GM19099 (cell line): ENCODE results near the gene PLXND1.

ENCODE experiments used
- POLR2A ChIP-seq: IDR thresholded peaks from 3 replicates; pipeline ENCODE4 v1.6.1; 2011; ENCODE audit warnings: low read depth; ENCODE audit not compliant: insufficient read length; ENCODE audit errors: extremely low read depth

Gene PLXND1

DNA sequence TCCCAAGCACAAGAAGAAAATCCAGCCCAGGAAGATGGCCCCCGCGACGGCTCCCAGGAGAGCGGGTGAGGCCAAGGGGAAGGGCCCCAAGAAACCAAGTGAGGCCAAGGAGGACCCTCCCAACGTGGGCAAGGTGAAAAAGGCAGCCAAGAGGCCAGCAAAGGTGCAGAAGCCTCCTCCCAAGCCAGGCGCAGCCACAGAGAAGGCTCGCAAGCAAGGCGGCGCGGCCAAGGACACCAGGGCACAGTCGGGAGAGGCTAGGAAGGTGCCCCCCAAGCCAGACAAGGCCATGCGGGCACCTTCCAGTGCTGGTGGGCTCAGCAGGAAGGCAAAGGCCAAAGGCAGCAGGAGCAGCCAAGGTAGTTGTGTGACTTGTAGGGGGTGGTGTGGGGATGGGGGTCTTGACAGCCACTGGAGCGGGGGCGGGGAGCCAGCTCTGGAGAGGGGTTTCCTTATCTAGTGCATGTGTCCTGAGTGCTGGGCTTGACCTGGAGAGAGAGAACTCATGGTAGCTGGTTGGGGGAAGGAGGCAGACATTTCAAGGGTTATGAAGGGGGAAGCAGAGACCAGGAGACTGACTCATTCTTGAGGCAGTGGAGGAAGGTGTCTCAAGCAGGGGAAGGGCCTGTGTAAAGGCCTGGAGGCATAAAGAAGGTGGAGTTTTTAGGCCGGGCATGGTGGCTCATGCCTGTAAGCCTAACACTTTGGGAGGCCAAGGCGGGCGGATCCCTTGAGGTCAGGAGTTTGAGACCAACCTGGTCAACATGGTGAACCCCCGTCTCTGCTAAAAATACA is 57.3 kb downstream of the PLXND1 start:
- no peak for TF ChIP-seq POLR2A

DNA sequence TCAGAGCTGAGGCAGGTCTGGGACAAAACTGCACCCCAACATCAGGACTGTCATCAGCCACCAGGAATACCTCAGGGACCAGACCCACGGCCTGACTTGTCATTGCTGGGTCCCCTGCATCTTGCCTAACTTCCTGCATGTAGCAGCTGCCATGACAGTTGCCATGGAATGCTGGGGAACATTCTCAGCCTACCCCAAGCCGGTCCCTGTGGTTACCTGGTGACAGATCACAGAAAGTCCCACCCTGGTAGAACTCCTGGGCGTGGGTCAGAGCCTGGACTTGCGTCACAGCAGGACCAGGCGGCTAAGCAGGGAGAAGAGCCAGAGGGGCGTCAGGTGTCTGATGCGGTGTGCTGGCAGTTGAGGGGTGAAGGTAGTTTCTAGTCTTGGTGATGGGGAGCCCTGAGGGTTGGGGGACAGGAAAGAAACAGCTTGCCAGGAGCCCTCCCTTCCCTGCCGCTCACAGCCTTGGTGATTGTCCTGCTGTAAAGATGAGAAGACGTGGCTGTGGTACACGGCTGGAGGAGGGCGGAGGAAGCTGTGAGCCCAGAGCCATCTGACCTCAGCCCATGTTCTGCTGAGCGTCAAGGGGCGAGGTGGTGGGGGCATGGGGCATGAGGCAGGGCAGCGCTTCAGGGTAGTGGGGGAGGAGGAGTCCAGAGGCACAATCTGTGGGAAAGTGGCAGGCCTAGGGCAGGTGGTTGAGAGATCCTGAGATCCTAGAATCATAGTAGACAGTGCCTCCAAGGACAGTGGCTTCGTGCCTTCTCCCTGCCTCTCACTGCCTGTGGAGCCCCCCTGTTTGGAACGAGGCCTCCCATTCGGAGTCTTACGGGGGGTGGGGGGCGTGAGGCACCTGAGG is 58.1 kb downstream of the PLXND1 start:
- no peak for TF ChIP-seq POLR2A

DNA sequence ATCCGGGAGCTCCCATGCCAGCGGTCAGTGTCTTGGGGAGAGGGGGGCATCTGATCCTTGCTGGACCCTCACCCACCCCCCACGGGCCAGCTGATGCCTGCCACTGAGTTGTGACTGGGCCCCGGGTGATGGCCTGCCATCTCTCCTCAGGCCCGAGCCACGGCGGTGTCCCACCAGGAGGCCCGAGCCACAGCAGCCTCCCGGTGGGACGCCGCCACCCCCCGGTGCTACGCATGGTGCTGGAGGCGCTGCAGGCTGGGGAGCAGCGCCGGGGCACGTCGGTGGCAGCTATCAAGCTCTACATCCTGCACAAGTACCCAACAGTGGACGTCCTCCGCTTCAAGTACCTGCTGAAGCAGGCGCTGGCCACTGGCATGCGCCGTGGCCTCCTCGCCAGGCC is 59.2 kb downstream of the PLXND1 start:
- no peak for TF ChIP-seq POLR2A

DNA sequence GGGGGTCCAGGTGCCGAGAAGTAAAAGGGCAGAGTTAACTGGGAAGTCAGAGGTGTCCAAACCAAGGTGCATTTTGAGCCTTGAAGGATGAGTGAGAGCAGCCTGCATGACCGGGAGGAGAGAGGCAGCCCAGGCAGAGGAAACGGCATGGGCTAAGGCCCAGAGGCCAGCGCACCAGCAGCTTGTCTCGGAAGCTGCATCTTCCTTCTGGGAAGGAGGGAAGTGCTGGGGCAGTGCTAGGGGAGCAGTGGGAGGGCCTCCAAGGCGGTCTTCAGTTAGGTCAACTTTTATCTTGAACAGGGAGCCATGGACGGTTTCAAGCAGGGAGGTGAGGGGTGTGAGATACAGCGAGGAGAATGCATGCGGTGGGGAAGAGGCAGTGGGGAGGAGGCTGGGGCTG is 62.5 kb downstream of the PLXND1 start:
- TF ChIP-seq POLR2A = no peak

DNA sequence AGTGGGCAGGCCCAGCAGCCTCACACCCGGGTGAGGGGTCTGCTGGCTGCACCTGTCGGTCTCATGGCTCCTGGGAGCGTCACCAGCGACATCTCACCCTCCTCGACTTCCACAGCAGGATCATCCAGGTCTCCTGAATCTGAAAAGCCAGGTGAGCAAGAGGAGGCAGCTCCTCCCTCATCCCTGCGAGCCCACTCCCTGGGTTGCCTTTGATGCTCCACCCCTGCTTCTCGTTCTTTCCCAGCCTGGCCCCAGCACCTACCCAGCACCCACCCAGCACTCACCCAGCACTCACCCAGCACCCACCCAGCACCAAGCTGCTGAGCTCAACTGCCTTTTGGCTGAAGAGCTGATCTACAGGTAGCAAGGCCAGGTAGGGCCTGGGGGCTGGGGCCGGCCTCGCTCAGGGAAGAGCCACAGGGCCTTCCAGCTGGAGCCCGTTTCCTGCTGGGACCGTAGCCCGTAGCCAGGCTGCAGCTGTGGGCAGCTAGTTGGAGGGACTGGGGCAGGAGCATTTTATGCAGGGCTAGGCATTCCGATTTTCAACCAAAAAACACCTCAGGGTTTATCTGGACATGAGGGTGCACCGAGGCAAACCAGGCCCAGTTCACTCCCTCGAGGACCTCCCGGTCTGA is 63.2 kb downstream of the PLXND1 start, which contains the start of gene H1-8:
Gene H1-8 (plus strand): TSS at position 20 of the 635 bp plus-strand sequence. CDS start 44 bp downstream, at position 64.
- TF ChIP-seq POLR2A = no peak

DNA sequence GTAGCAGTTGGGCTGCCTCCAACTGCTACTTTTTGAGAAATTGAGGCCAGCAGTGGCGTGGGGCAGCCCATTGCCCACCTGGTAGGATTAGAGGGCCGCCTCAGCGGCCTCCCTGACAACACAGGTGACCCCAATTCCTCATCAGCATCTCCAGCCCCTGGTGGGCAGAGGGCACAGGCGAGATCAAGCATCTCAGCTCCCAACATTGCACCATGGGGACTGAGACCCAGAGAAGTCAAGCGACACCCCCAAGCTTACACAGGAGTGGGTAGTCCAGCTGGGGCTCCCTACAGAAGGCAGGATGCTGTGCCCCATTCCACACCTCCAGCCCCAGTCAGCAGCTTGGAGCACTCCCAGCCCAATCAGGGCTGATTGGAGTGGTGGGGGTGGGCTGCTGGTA is 63.7 kb downstream of the PLXND1 start:
- no peak for TF ChIP-seq POLR2A

DNA sequence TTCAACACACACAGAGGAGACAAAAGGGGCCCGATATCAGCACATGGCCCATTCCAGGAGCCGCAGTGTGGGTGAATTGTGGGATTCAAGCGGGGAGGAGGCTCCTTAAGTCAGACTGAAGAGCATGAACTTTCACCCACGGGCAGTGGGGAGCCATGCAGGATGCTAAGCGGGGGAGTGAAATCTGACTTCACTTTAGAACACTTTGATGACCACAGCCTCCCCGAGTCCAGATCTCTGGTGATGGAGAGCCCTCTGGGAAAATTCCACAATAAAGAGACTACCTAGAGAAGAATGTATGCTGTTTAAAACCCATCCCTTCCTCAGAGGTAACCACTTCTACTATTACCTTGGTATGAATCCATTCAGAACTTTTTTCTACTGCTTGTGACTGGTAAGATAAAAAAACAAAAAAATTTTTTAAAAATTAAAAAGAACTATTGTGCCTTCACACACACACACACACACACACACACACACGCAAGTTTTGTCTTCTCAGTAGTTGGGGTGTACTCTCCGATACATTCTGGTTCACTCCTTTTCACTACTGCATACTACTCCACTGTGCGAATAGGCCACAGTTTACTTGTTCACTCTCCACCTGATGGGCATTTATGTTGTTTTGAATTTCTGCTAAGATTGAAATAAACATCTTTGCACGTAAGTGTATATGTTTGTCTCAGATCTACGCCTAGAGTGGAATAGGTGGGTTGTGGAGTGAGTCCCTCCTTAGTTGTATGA is 65.5 kb downstream of the PLXND1 start:
- no peak for TF ChIP-seq POLR2A

DNA sequence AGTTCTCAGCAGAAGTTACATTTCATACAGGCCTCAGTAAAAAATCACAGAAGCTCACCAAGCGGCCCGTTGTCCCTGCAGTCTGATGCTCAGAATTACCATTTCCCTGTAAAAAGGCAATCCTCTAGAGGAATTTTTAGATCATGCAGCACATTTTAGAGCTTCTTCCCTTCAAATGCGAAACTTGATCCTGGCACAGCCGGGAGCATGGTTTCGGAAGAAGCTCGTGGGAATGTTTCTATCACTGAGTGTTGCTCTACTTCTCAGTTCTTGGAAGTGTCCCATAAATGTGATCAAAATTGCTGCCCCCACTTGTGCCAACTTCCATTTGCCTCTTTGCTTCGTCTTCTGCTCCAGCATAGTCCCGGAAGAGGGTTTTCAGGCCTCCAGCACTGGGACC is 67.3 kb downstream of the PLXND1 start:
- no peak for TF ChIP-seq POLR2A

DNA sequence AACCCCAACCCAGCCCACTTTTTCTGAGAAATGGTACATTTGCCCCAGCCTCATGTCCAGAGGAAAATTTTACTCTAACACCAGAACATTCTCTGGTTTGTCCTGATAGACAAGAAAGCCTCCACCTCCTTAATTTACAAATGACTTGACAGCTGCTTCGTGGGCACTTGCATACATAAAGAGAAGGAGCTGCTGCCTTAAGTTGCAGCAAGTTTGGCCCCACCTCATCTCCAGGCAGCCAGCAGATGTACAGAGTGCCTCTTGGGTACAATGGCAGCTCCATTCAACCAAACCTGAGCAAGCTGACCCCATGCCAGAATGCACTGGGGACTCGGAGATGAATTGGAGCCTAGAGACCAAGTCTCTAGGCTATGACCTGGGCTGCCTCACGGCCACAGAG is 69.7 kb downstream of the PLXND1 start:
- no peak for TF ChIP-seq POLR2A

DNA sequence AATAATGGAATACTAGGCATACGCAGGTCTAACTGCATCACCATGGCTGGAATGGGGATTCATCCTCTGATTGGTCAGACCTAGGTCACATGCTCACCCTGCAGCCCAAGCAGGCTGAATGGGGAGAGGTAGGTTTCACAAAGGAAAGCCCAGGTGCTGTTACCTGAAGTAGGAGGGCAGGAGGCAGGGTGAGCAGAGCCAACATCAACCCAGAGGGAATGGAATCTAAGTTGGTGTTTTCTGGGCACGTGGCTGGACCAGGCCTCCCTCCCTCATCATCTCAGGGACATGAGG is 70.2 kb downstream of the PLXND1 start:
- TF ChIP-seq POLR2A = no peak

DNA sequence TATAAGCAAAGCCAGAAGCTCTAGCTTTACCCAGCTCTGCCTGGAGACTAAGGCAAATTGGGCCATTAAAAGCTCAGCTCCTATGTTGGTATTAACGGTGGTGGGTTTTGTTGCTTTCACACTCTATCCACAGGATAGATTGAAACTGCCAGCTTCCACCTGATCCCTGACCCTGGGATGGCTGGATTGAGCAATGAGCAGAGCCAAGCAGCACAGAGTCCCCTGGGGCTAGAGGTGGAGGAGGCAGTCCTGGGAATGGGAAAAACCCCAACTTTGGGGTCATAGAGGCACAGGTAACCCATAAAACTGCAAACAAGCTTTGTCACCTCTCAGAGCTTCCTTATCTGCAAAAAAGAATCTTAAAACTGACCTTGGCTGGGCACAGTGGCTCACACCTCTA is 71.4 kb downstream of the PLXND1 start:
- no peak for TF ChIP-seq POLR2A

DNA sequence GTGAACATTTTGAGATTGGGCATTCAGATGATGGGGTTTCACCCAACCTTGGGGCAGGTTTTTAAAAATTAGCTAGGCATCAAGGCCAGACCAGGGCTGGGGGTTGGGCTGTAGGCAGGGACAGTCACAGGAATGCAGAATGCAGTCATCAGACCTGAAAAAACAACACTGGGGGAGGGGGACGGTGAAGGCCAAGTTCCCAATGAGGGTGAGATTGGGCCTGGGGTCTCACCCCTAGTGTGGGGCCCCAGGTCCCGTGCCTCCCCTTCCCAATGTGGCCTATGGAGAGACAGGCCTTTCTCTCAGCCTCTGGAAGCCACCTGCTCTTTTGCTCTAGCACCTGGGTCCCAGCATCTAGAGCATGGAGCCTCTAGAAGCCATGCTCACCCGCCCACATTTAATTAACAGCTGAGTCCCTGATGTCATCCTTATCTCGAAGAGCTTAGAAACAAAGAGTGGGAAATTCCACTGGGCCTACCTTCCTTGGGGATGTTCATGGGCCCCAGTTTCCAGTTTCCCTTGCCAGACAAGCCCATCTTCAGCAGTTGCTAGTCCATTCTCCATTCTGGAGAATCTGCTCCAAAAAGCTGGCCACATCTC is 71.9 kb downstream of the PLXND1 start:
- no peak for TF ChIP-seq POLR2A

DNA sequence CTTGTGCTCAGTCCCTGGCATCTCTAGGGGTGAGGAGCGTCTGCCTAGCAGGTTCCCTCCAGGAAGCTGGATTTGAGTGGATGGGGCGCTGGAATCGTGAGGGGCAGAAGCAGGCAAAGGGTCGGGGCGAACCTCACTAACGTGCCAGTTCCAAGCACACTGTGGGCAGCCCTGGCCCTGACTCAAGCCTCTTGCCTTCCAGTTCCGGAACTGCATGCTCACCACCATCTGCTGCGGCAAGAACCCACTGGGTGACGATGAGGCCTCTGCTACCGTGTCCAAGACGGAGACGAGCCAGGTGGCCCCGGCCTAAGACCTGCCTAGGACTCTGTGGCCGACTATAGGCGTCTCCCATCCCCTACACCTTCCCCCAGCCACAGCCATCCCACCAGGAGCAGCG is 73.1 kb downstream of the PLXND1 start:
- TF ChIP-seq POLR2A = no peak

DNA sequence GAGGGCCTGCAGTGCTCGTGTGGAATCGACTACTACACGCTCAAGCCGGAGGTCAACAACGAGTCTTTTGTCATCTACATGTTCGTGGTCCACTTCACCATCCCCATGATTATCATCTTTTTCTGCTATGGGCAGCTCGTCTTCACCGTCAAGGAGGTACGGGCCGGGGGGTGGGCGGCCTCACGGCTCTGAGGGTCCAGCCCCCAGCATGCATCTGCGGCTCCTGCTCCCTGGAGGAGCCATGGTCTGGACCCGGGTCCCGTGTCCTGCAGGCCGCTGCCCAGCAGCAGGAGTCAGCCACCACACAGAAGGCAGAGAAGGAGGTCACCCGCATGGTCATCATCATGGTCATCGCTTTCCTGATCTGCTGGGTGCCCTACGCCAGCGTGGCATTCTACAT is 74.2 kb downstream of the PLXND1 start:
- no peak for TF ChIP-seq POLR2A

DNA sequence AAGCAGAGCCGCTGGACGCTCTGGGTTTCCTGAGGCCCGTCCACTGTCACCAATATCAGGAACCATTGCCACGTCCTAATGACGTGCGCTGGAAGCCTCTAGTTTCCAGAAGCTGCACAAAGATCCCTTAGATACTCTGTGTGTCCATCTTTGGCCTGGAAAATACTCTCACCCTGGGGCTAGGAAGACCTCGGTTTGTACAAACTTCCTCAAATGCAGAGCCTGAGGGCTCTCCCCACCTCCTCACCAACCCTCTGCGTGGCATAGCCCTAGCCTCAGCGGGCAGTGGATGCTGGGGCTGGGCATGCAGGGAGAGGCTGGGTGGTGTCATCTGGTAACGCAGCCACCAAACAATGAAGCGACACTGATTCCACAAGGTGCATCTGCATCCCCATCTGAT is 74.8 kb downstream of the PLXND1 start:
- no peak for TF ChIP-seq POLR2A
